Kidney epithelial cell (primary cell): ENCODE data around the gene NAV1. TPM values are rescaled to one million over a fixed set of nuclear protein-coding genes. Genes with fewer than 3 reads are reported as not detected.

Experiments used
- DNase-seq: peaks from one replicate; pipeline ENCODE4 v3.0.0-alpha.2; 2010; ENCODE audit warnings: low read depth
- H3K27me3 ChIP-seq: 2 replicates; pipeline ENCODE4 v1.6.0; 2011; ENCODE audit warnings: low read length; ENCODE audit not compliant: control insufficient read depth, insufficient read depth
- H3K36me3 ChIP-seq: 2 replicates; pipeline ENCODE4 v1.5.1; 2011; ENCODE audit warnings: low read length; ENCODE audit not compliant: control insufficient read depth, insufficient read depth
- H3K4me3 ChIP-seq: 2 replicates; pipeline ENCODE4 v1.5.1; 2011; ENCODE audit warnings: low read depth, mild to moderate bottlenecking, control low read depth, low read length
- total RNA-seq: library from RNA; depleted of rRNA; stranded (reverse); fragments of >200 nt; gene quantifications from 2 replicates; pipeline ENCODE4 v1.2.3, GENCODE V29; 2015
- TF ChIP-seq, protein P1 (sequence below): IDR thresholded peaks from 2 replicates; pipeline ENCODE4 v1.5.1; 2011; ENCODE audit warnings: mild to moderate bottlenecking, moderate library complexity, low read length, control low read depth, inconsistent platforms; ENCODE audit not compliant: insufficient read depth, poor library complexity, severe bottlenecking

The NAV1 gene
- total RNA-seq, 1 donor from 2014 or later = 37.1 TPM

DNA sequence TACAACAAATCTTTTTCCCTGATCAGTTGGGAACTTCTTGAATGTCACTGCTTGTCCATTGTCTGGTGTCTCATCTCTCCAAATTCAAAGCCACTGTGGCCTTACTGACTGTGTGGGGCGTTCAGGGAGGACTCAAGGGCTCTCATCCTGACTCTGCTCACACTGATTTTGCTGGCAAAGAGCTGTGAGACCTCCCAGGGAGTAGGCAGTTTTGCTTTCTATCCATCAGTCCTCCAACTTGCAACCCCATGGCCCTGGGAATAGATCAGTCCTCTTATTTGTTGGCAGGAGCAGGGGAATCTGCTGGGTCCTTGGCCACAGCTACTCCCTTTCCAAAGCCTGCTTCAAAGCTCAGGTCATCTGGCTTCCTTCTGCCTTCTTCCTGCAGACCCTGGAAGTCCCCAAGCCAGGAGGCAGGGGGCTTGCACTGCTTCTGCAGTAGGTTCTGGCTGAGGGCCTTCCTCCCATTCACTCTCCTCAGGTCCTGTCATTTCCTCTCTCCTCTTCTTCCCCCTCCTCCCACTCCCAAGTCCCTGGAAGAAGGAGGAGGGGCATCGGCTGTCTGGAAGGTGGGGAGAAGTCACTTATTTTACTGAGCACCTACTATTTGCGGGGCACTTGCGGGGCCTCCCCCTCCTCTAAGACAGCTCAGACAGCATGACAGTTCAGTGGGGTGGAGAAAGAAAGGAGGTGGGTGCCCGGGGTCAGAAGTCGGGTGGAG lies 876 bp upstream of the NAV1 start:
- Histone ChIP-seq H3K27me3 (no peaks in the 10 kb centered on the region), H3K36me3 (no peaks in the 10 kb centered on the region), H3K4me3 (peak overlapping the region; percentile 67)
- TF ChIP-seq, protein P1, sequence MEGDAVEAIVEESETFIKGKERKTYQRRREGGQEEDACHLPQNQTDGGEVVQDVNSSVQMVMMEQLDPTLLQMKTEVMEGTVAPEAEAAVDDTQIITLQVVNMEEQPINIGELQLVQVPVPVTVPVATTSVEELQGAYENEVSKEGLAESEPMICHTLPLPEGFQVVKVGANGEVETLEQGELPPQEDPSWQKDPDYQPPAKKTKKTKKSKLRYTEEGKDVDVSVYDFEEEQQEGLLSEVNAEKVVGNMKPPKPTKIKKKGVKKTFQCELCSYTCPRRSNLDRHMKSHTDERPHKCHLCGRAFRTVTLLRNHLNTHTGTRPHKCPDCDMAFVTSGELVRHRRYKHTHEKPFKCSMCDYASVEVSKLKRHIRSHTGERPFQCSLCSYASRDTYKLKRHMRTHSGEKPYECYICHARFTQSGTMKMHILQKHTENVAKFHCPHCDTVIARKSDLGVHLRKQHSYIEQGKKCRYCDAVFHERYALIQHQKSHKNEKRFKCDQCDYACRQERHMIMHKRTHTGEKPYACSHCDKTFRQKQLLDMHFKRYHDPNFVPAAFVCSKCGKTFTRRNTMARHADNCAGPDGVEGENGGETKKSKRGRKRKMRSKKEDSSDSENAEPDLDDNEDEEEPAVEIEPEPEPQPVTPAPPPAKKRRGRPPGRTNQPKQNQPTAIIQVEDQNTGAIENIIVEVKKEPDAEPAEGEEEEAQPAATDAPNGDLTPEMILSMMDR = no peak
- no peak for DNase-seq

DNA sequence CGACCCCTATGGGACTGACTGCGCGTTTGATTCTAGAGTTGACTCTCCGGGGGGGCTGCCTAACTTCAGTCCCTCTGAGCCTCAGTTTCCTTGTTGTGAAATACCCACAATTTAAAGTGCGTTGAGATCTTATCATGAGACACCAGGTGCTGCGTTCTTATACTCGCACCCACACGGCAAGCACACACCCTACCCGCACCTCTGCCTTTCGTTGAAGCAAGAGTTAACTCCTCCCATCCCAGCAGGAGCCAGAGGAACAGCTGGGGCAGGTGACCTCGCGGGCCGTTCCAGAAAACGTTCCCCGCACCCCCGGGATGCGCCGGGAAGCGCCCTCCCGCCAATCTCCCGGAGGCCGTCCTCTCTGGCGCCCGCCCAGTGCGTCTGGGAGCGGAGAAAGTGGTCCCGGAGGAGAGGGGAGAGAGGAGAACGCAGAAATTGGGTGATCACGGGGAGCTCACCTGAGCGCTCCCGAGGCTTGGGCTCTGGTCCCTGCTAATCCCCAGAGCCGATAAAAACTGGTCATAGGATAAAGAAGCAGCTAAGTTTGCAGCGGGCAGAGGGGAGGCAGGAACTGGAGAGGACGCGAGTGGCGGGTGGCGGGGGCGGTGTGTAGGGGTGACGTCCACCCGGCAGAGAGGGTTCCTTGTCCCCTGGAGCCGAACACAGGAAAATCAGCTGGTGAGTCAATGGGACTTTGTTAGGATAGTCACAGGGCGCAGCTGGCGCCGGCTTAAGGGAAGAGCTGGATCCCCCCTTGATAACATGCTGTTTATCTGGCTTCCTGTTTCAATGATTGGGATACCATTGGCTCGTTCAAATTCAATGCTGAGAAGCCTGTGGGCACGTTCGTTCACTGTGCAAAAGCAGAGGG lies 869 bp downstream of the NAV1 start:
- TF ChIP-seq, protein P1 = no peak
- H3K4me3 ChIP-seq = peak overlapping the region; percentile 67
- DNase-seq = no peak
- no peaks in the 10 kb centered on the region for H3K27me3 ChIP-seq
- H3K36me3 ChIP-seq = no peaks in the 10 kb centered on the region

DNA sequence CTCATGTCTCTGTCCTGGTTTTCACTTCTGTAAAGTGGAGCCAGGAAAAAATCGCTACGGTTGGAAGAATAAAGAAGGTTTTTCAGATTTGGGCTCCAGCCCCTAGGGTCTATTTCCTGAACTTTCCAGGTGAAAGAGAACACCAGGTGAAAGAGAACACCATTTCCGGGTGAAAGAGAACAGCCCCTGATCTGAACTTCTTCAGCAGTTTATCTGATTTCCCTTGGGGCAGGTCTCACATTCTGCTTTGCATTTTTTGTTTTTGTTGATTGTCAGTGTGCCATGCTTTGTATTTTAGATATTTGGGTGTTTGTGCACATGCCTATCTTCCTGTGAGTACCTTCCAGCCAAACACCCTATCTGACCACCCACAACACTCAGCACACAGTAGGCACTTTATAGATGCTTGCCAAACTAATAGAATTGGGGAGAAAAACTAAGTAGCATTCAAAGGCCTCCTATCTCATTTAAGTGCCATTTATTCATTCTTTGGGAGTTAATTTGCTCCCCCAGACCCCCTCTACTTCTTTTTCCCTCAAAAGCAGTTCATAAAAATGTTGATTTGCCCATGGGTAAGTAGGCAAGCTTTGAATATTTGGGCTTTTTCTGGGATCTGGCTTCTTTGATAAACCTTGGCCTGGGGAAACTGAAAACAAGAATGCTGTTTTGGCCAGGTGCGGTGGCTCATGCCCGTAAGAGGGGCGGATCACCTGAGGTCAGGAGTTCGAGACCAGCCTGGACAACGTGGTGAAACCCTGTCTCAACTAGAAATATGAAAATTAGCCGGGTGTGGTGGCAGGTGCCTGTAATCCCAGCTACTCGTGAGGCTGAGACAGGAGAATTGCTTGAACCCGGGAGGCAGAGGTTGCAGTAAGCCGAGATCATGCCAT lies 2.2 kb downstream of the NAV1 start:
- H3K36me3 ChIP-seq = no peaks in the 10 kb centered on the region
- H3K27me3 ChIP-seq = no peaks in the 10 kb centered on the region
- TF ChIP-seq, protein P1 = no peak
- H3K4me3 ChIP-seq = no peak overlapping the region
- DNase-seq = no peak

DNA sequence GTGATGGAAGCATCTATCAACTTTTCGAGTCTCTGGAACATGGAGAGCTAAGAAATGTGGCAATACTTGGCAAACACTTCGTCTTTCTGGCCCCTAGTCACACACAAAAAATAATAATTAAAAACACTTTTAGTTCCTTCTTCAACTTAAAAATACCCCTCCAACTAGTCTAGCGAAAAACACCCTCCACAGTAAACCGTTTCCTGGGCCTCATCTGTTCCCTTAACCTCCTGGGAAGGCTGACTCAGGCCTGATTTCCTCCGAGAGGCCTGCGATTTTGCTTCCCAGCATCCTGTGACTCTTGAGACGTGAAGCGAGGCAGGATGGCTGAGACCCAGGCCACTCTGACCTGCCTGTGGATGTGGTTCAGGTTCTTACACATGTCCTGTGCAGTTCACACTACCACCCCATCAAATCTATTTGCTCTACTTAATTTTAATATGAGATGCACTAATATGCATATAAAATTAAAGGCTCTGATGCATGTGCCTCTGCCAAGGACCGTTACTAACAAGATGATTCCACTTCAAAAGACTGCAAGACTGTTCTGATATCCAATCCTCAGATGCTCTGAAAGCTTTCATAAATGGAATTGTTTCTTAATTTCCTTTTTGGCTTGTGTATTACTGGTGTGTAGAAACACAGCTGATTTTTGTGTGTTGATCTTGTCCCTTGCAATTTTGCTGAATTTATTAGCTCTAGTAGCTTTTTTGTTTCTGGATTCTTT lies 3.5 kb downstream of the NAV1 start:
- Histone ChIP-seq H3K4me3 (no peak overlapping the region), H3K36me3 (no peaks in the 10 kb centered on the region), H3K27me3 (no peaks in the 10 kb centered on the region)
- no peak for DNase-seq
- TF ChIP-seq, protein P1 = no peak
